D721Med (cell line): ENCODE results near the gene CSNK1D.

Experiments
- DNase-seq: peaks from one replicate; pipeline ENCODE4 v3.0.0; 2011; ENCODE audit warnings: low spot score; ENCODE audit not compliant: insufficient read length
- FAIRE-seq: peaks from 2 replicates; lab custom pipeline; 2011; peaks lifted over from hg19 to GRCh38; lab: Jason Lieb, UNC
- TF ChIP-seq, protein P1 (sequence below): IDR thresholded peaks from 2 replicates; pipeline ENCODE4 v1.5.1; 2012; ENCODE audit warnings: mild to moderate bottlenecking, control low read depth; ENCODE audit not compliant: insufficient read depth; ENCODE audit errors: missing control alignments

The CSNK1D gene

DNA sequence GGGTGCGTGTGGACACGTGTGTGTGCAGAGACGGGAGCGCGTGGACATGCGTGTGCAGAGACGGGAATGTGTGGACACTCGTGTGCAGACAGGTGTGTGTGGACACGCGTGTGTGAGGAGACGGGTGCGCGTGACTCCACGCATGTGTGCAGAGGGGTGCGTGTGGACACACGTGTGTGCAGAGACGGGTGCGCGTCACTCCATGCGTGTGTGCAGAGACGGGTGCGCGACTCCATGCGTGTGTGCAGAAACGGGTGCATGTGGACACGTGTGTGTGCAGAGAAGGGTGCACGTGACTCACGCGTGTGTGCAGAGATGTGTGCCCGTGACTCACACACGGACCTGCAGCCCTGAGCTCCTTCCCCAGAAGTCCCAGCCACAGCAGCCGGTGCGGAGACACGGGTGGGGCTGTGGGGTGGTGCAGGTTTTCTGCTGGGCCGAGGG lies 46.1 kb upstream of the CSNK1D start:
- DNase-seq (no peak), FAIRE-seq (no peak)
- TF ChIP-seq, protein P1, sequence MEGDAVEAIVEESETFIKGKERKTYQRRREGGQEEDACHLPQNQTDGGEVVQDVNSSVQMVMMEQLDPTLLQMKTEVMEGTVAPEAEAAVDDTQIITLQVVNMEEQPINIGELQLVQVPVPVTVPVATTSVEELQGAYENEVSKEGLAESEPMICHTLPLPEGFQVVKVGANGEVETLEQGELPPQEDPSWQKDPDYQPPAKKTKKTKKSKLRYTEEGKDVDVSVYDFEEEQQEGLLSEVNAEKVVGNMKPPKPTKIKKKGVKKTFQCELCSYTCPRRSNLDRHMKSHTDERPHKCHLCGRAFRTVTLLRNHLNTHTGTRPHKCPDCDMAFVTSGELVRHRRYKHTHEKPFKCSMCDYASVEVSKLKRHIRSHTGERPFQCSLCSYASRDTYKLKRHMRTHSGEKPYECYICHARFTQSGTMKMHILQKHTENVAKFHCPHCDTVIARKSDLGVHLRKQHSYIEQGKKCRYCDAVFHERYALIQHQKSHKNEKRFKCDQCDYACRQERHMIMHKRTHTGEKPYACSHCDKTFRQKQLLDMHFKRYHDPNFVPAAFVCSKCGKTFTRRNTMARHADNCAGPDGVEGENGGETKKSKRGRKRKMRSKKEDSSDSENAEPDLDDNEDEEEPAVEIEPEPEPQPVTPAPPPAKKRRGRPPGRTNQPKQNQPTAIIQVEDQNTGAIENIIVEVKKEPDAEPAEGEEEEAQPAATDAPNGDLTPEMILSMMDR = no peak

DNA sequence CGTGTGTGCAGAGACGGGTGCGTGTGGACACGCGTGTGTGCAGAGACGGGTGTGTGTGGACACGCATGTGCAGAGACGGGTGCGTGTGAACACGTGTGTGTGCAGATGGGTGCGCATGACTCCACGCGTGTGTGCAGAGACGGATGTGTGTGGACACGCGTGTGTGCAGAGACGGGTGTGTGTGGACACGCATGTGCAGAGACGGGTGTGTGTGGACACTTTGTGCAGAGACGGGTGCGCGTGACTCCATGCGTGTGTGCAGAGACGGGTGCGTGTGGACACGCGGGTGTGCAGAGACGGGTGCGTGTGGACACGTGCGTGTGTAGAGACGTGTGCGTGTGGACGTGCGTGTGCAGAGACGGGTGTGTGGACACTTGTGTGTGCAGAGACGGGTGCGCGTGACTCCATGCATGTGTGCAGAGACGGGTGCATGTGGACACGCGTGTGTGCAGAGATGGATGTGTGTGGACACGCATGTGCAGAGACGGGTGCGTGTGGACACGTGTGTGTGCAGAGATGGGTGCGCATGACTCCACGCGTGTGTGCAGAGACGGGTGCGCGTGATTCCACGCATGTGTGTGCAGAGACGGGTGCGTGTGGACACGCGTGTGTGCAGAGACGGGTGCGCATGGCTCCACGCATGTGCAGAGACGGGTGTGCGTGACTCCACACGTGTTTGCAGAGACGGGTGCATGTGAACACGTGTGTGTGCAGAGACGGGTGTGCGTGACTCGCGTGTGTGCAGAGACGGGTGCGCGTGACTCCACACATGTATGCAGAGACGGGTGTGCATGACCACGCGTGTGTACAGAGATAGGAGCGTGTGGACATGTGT lies 45.5 kb upstream of the CSNK1D start:
- FAIRE-seq (no peak), DNase-seq (no peak)

DNA sequence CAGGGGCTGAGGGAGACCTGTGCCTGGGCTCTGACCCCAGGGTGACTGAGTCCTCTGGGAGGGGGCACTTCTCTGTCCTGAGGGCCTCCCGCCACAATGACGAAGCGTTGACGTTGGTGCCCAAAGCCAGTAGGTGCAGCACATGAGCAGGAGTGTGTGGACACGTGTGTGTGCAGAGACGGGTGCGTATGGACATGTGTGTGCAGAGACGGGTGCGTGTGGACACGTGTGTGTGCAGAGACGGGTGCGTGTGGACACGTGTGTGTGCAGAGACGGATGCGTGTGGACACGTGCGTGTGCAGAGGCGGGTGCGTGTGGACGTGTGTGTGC lies 44.6 kb upstream of the CSNK1D start:
- TF ChIP-seq, protein P1 = no peak

More for the DNA sequence above, 45.5 kb upstream of the CSNK1D start:
- TF ChIP-seq, protein P1 = no peak

DNA sequence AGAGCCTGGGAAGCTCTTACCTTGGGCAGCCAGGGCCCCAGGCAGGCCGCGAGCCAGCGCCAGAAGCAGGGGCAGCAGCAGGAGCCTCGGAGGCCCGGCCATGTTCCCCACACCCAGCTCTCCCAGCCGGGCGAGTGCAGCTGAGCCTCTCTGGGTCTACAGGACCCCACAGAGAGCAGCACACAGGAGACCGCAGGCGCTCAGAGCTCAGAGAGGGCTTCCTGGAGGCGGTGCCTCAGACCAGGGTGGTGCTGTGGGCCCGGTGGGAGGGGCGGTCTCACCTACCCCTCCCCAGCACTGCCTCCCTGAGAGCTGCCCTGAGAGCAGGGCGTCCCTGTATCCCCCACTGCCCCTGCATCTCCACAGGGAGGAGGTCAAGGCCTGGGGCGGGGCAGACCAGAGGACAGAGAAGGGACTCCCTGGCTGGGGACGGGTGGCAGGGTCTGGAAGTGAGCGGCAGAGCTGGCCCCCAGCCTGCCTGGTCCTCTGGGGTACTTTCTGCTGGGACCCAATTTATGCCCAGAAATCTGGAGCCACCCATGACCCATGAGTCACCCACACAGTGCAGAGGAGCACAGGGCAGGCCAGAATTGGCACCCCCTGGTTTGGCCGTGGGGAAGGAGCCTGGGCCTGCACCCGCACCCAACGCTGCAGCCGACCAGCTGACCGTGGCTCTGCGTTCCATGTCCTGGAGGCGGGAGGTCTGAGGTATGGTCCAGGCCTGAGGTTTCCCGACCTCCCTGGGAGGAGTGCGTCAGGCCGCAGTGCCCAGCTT lies 44.1 kb upstream of the CSNK1D start, which contains the start of gene CD7:
Gene CD7, minus strand, starts transcription at position 215 of the 775 bp plus-strand sequence. Its CDS starts 113 bp downstream, at position 102.
- TF ChIP-seq, protein P1 = no peak
- DNase-seq = no peak
- no peak for FAIRE-seq

More for the DNA sequence above, 44.6 kb upstream of the CSNK1D start:
- DNase-seq (no peak), FAIRE-seq (no peak)

DNA sequence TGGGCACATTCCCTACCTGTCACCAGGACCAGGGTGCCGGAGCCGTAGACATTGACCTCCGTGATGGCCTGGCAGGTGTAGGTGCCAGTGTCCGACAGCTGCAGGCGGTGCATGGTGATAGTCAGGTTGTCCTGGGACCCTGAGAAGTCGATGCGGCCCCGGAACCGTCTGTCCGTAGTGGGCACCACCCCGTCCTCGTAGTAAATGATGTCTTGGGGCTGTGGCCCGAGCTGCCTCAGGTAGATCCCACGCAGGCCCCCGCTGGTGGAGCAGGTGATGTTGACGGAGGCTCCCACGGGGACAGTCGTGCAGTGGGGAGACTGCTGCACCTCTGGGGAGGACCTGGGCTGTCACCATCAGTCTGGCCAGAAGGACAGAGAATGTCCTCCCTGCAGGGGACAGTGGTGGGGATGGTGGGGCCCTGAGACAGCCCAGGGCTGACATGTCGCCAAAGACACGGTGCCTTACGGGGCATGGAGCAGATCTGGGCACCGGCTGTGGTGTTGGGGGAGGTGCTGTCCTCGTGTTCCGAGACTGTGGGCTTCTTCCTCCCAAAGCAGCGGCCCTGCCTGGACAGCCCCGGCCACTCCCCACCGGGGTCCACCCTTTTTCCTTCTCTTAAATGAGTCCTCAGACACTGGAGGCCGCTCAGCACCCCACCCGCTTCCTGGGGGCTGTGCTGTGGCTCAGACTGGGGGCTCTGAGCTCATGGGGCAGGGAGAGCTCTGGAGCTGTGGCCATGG lies 43.3 kb upstream of the CSNK1D start:
- TF ChIP-seq, protein P1 = no peak
- no peak for DNase-seq
- no peak for FAIRE-seq

DNA sequence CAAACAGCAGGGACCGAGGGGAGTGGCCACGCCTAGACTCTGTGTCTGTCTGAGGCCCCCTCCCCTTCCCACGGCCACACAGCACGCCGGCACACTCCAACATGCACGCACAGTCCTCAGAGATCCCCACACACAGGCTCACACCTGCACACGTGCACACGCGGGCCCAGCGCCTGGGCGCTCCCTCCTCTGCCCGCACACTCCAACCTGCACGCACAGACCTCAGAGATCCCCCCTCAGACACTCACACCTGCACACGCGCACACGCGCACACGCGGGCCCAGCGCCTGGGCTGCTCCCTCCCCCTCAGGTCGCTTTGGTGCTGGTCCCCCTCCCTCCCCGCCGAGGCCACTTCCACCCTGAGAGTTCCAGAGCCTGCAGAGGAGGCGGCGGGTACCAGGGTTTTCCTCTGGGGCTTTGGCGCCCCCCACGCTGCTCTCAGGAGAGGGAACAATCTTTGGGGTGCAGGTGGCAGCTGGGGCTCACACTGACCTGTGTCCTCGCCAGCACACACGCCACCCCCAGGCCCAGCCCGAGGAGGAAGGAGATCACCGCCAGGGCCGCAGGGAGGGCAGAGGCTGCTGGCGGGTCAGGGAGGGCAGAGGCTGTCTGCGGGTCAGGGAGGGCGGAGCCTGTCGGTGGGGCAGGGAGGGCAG lies 42.3 kb upstream of the CSNK1D start:
- TF ChIP-seq, protein P1 = no peak
- DNase-seq = no peak
- no peak for FAIRE-seq
